ENCODE results near the gene IRAG1.
A peak's percentile ranks its signal among the peaks of the same experiment; 100 is the strongest.
"Not testable (repeated sequence)": the region's sequence is repeated elsewhere in the genome, so short reads cannot be mapped to it uniquely, and the experiment has no call there.

The IRAG1 gene

DNA sequence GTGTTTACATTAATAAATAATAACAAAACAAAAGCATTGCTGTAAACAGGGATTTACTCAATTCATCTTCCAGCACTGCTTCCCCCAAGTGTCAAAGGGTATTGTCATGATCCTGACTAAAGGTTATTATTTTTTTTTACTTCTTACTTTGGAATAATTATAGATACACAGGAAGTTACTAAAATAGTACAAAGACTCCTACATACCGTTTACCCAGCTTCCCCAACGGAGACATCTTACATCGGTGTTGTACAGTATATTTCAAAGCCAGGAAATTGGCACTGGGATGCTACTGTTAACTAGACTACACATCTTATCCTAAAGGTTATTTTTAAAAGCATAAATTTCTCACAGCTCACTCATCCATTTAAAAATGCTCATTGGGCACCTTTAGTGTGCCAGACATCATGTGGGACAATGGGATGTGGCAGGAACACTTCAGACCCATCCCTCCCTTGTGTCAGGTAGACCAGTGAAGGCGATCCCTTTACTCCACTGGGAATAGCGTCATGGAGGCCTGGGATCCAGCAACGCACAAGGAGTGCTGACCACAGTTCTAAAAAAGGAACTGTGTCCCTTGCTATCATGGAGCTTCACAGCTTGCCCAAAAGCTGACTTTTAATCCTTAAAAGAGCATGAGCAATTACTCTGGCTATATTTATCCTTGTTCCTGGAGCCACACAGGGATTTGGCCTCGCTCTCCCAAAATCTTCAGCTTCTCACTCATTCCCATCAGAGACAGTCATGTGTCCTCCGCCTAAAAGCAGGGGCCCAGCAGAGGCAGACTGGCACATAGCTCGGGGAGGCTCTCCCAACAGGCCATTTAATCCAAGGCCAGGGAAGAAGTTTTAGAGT lies 3.1 kb upstream of the IRAG1 start:
- Histone ChIP-seq H3K36me3 (ENCODE audit: control insufficient read depth, insufficient read depth, low read length) (no peaks in the 10 kb centered on the region), H3K4me3 (ENCODE audit: low read length) (no peak overlapping the region), H3K27me3 (ENCODE audit: control insufficient read depth, insufficient read depth, low read length) (no peaks in the 10 kb centered on the region), H3K4me1 (ENCODE audit: control insufficient read depth, insufficient read depth, low read length) (no peaks in the 10 kb centered on the region), H3K9me3 (ENCODE audit: control insufficient read depth, low read length) (no peaks in the 10 kb centered on the region), H3K9ac (ENCODE audit: low read length) (no peak overlapping the region)

DNA sequence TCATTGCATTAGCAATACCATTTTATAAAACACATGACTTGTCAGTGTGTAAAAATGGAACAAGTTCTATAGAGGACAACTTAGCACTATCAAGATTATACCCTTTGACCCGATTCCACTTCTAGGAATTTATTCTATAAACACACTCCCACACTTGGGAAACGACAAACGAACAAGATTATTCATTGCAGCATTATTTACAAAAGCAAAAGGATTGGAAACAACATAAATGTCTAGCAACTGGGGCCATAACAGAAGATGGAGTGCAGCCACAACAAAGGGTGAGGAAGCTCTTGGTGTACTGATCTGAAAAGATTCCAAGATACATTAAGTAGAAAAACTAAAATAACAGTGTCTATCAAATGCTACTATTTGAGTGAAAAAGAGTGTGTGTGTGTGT lies 2.3 kb upstream of the IRAG1 start:
- H3K9me3 ChIP-seq (ENCODE audit: control insufficient read depth, low read length), result no peaks in the 10 kb centered on the region
- H3K9ac ChIP-seq (ENCODE audit: low read length), result no peak overlapping the region
- H3K4me3 ChIP-seq (ENCODE audit: low read length), result no peak overlapping the region
- H3K36me3 ChIP-seq (ENCODE audit: control insufficient read depth, insufficient read depth, low read length), result no peaks in the 10 kb centered on the region
- H3K4me1 ChIP-seq (ENCODE audit: control insufficient read depth, insufficient read depth, low read length), result no peaks in the 10 kb centered on the region
- H3K27me3 ChIP-seq (ENCODE audit: control insufficient read depth, insufficient read depth, low read length), result no peaks in the 10 kb centered on the region

DNA sequence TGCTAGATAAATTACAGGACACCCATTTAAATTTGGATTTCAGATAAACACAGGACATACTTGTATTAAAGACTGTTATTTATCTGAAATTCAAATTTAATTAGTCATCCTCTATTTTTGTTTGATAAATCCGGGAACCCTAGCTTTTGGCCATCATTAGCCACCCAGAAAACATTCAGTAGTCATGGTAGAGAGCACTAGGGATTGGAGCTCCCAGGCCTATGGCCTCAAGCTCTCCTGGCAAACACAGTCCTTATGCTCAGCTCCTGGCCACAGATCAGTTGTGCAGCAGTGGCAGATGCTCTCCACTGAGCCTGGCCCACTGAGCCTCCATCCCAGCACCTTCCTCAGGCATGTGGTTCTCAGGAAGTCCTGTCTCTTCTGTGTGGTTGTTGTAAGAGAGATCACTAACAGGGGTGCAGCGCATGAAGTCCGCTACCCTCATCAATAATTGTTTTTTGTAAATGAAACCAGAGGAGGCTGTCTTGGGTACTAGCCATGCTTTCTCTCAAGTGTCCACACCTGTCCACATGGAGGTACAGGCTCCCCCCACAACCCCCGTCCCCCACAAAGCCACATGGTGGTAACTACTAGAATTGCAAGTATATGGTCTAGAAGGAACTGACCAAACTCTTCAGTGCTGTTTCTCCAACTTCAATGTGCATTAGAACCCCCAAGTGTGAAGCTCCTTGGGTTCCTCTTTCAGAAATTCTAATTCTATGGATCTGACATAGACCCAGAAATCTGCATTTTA lies 1.1 kb upstream of the IRAG1 start:
- H3K27me3 ChIP-seq (ENCODE audit: control insufficient read depth, insufficient read depth, low read length), result no peaks in the 10 kb centered on the region
- H3K9ac ChIP-seq (ENCODE audit: low read length), result no peak overlapping the region
- no peaks in the 10 kb centered on the region for H3K4me1 ChIP-seq (ENCODE audit: control insufficient read depth, insufficient read depth, low read length)
- H3K36me3 ChIP-seq (ENCODE audit: control insufficient read depth, insufficient read depth, low read length), result no peaks in the 10 kb centered on the region
- no peaks in the 10 kb centered on the region for H3K9me3 ChIP-seq (ENCODE audit: control insufficient read depth, low read length)
- no peak overlapping the region for H3K4me3 ChIP-seq (ENCODE audit: low read length)

DNA sequence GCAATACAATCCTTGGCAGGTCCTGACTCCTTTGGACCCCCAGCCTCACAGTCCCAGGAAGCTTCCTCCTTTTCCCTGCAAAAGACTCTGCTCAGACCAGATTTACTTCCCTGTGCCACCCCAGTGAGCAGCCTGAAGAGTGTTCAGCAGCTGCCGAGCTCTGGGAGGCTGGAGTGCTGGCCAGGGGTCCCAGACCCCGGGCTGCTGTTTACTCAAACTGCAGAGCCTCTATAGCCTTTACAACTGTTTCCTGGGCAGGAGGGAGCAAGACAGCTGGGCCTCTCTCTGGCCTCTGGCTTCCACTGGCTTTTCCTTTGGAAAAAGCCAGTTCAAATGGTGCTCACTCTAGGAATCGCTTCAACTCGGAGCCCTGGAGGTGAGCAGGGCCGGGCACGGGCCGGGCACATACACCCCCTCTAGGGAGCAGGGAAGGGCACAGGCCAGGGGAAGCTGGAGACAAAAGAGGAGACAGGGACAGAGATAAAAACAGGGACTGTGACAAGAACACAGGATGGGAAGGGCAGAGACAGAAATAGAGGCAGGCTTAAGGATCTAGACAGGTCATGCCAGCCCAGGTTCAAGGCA lies 932 bp downstream of the IRAG1 start:
- Histone ChIP-seq H3K4me3 (ENCODE audit: low read length) (peak overlapping the region; percentile 12), H3K9me3 (ENCODE audit: control insufficient read depth, low read length) (no peaks in the 10 kb centered on the region), H3K4me1 (ENCODE audit: control insufficient read depth, insufficient read depth, low read length) (no peaks in the 10 kb centered on the region), H3K27me3 (ENCODE audit: control insufficient read depth, insufficient read depth, low read length) (no peaks in the 10 kb centered on the region), H3K36me3 (ENCODE audit: control insufficient read depth, insufficient read depth, low read length) (no peaks in the 10 kb centered on the region), H3K9ac (ENCODE audit: low read length) (peak overlapping the region; percentile 77)

DNA sequence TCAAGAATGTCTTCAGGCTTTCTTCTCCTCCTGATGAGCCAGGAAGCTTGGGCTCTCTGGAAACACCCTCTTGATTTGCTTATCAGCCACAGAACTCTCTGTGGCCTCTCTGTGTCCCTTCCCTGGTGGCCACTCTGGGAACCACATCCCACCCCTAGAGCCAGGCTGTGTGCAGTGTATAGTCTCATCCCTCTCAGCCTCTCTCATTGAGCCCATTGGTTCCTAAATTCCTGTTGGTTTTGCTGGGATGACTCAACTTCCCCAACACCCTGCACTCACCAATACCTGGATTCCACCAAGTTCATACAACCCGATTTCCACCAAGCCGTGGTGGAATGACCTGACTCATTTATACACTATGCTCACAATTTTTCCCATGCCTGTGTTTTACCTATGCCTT lies 5.2 kb downstream of the IRAG1 start:
- Histone ChIP-seq H3K27me3 (ENCODE audit: control insufficient read depth, insufficient read depth, low read length) (no peaks in the 10 kb centered on the region), H3K4me3 (ENCODE audit: low read length) (no peak overlapping the region), H3K9me3 (ENCODE audit: control insufficient read depth, low read length) (no peaks in the 10 kb centered on the region), H3K36me3 (ENCODE audit: control insufficient read depth, insufficient read depth, low read length) (no peaks in the 10 kb centered on the region), H3K4me1 (ENCODE audit: control insufficient read depth, insufficient read depth, low read length) (no peaks in the 10 kb centered on the region), H3K9ac (ENCODE audit: low read length) (no peak overlapping the region)

DNA sequence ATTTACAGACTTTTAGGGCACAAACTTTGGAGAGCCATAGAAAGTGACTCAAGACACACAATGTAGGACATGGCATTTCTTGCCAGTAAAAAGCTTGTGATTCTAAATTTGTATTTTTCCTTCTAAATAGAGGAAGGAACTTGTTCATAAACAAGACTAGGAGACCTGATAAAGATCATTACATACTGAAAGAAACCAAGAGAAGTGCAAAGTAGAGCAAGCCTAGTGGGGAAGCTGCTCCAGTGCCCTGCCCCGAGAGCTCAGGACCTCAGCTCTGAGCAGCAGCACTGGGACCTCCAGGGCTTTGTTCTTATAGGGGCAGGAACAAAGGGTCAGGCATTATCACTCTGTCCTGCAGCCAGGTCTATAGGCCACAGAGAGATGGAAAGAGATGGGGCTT lies 7.2 kb downstream of the IRAG1 start:
- H3K4me1 ChIP-seq (ENCODE audit: control insufficient read depth, insufficient read depth, low read length), result no peaks in the 10 kb centered on the region
- no peak overlapping the region for H3K9ac ChIP-seq (ENCODE audit: low read length)
- no peaks in the 10 kb centered on the region for H3K27me3 ChIP-seq (ENCODE audit: control insufficient read depth, insufficient read depth, low read length)
- no peaks in the 10 kb centered on the region for H3K9me3 ChIP-seq (ENCODE audit: control insufficient read depth, low read length)
- no peaks in the 10 kb centered on the region for H3K36me3 ChIP-seq (ENCODE audit: control insufficient read depth, insufficient read depth, low read length)
- H3K4me3 ChIP-seq (ENCODE audit: low read length), result no peak overlapping the region

DNA sequence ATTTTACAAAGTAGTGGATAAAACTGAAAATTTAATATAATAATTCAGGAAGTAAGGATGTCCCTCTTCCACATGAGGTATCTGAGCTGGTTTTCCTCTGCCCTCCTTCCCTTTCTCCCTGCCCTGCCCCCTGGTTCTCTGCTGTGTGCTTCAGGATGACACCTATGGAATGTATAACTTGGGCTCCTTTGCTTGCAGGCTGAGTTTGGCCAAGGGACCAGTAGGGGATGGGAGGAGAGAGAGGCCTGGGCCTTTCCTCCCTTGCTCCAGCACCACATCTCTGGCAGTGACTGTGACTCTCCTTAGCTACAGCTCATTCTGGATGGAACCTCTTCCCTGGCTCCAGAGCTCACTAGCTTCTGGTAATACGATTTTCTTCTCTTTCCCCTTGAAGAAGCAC lies 10.1 kb downstream of the IRAG1 start:
- Histone ChIP-seq H3K9me3 (ENCODE audit: control insufficient read depth, low read length) (no peaks in the 10 kb centered on the region), H3K36me3 (ENCODE audit: control insufficient read depth, insufficient read depth, low read length) (no peaks in the 10 kb centered on the region), H3K4me3 (ENCODE audit: low read length) (no peak overlapping the region), H3K9ac (ENCODE audit: low read length) (no peak overlapping the region), H3K27me3 (ENCODE audit: control insufficient read depth, insufficient read depth, low read length) (no peaks in the 10 kb centered on the region), H3K4me1 (ENCODE audit: control insufficient read depth, insufficient read depth, low read length) (no peaks in the 10 kb centered on the region)

DNA sequence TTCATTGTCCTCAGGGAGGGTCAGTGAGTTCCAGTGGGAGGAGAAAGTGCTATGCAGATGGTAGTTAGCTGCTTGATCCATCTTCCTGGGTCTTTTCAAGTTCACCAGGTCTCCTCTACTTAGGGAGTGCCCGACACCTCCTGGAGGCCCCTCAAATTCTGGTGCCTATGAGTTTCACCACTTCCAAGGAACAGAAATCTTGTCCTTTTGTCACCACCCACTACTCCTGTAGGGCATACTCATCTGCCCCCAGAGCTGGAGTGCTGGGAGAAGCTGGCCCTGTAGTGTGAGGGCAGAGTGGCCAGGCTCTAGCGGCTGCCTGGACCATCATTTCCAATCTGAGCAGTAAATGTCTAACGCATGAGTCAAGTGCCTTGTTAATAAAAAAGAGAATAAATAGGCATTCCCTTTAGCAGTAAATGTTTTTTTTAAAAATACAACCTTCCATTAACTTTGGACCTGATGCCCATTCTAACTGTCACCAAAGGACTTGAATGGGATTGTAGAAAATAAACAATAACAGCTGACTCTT lies 12.5 kb downstream of the IRAG1 start:
- no peaks in the 10 kb centered on the region for H3K9me3 ChIP-seq (ENCODE audit: control insufficient read depth, low read length)
- no peak overlapping the region for H3K9ac ChIP-seq (ENCODE audit: low read length)
- no peaks in the 10 kb centered on the region for H3K4me1 ChIP-seq (ENCODE audit: control insufficient read depth, insufficient read depth, low read length)
- H3K27me3 ChIP-seq (ENCODE audit: control insufficient read depth, insufficient read depth, low read length), result no peaks in the 10 kb centered on the region
- no peak overlapping the region for H3K4me3 ChIP-seq (ENCODE audit: low read length)
- no peaks in the 10 kb centered on the region for H3K36me3 ChIP-seq (ENCODE audit: control insufficient read depth, insufficient read depth, low read length)

DNA sequence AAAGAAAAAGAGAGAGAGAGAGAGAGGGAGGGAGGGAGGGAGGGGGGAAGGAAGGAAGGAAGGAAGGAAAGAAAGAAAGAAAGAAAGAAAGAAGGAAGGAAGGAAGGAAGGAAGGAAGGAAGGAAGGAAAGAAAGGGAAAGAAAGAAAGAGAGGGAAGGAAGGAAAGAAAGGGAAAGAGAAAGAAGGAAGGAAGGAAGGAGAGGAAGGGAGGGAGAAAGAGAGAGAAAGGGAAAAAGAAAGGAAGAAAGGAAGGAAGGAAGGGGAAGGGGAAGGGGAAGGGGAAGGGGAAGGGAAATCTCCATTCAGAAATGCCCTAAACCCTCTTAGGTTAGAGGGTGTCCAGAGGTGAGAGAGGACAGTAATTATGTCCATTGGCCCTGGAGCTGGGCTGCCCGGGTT lies 13.3 kb downstream of the IRAG1 start:
- H3K4me1 ChIP-seq (ENCODE audit: control insufficient read depth, insufficient read depth, low read length), result not testable (repeated sequence)

DNA sequence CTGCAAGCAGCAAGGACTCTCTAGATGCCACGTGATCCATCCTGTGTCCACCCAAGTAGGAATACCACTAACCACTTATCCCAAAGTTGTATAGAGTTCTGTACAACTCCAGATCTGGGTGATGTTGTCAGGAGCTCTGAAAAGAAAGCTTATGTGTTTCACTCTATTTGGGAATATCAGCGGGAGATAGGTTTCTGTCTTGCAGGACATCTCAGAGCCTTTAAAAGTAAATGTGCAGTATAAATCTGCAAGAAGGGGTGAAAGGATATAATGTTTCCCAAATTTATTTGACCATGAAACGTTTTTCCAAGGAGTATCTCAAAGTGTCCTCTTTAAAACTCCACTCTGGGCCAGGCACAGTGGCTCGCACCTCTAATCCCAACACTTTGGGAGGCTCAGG lies 13.9 kb downstream of the IRAG1 start:
- Histone ChIP-seq H3K4me1 (ENCODE audit: control insufficient read depth, insufficient read depth, low read length) (no peaks in the 10 kb centered on the region), H3K4me3 (ENCODE audit: low read length) (no peak overlapping the region), H3K36me3 (ENCODE audit: control insufficient read depth, insufficient read depth, low read length) (no peaks in the 10 kb centered on the region), H3K9me3 (ENCODE audit: control insufficient read depth, low read length) (no peaks in the 10 kb centered on the region), H3K27me3 (ENCODE audit: control insufficient read depth, insufficient read depth, low read length) (no peaks in the 10 kb centered on the region), H3K9ac (ENCODE audit: low read length) (no peak overlapping the region)

More for the DNA sequence above, 13.3 kb downstream of the IRAG1 start:
- not testable (repeated sequence) for H3K9me3 ChIP-seq (ENCODE audit: control insufficient read depth, low read length); H3K9ac ChIP-seq (ENCODE audit: low read length); H3K27me3 ChIP-seq (ENCODE audit: control insufficient read depth, insufficient read depth, low read length); H3K4me3 ChIP-seq (ENCODE audit: low read length); H3K36me3 ChIP-seq (ENCODE audit: control insufficient read depth, insufficient read depth, low read length)

DNA sequence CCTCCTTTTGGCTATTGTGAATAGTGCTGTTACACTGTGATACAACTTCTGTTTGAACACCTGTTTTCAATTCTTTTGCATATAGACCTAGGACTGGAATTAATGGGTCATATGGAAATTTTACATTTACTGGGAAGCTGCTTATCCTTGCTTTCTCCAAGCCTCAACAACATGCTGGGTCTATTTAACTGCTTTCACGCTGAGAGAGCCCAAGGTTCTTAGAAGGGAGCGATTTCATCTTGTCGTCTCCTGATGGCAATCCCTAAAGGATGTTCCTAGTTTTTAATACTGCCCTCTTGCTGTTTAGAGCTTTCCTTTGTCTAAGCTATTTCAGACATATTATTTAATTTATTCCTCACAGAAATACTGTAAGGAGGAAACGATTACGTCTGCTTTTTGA lies 15.5 kb downstream of the IRAG1 start:
- Histone ChIP-seq H3K4me1 (ENCODE audit: control insufficient read depth, insufficient read depth, low read length) (peaks cover 5% of the 10 kb centered on the region), H3K27me3 (ENCODE audit: control insufficient read depth, insufficient read depth, low read length) (no peaks in the 10 kb centered on the region), H3K9ac (ENCODE audit: low read length) (no peak overlapping the region), H3K4me3 (ENCODE audit: low read length) (no peak overlapping the region), H3K36me3 (ENCODE audit: control insufficient read depth, insufficient read depth, low read length) (no peaks in the 10 kb centered on the region), H3K9me3 (ENCODE audit: control insufficient read depth, low read length) (no peaks in the 10 kb centered on the region)

DNA sequence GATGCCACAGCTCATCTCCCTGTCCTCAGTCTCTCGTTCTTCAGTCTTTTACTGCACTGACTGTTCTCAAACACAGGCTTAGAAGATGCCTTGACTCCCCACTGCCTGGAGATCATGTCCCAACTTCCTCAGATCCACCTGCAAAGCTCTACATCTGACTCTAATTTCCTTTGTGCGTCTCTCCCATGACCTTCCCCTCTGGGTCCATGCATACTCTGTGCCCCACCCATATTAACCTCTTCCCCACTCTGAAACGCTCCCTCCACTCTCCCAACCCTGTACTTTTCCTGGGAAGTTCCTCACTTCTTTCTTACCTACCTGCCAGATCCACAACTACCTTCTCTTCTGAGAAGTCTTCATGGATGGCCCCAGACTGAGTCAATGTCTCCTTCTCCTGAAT lies 16.6 kb downstream of the IRAG1 start:
- H3K9ac ChIP-seq (ENCODE audit: low read length), result no peak overlapping the region
- H3K27me3 ChIP-seq (ENCODE audit: control insufficient read depth, insufficient read depth, low read length), result no peaks in the 10 kb centered on the region
- H3K9me3 ChIP-seq (ENCODE audit: control insufficient read depth, low read length), result no peaks in the 10 kb centered on the region
- no peaks in the 10 kb centered on the region for H3K36me3 ChIP-seq (ENCODE audit: control insufficient read depth, insufficient read depth, low read length)
- peaks cover 5% of the 10 kb centered on the region for H3K4me1 ChIP-seq (ENCODE audit: control insufficient read depth, insufficient read depth, low read length)
- H3K4me3 ChIP-seq (ENCODE audit: low read length), result no peak overlapping the region

All from mucosa of stomach (tissue), 1 donor.